ENCODE results near the gene HOXD10.

HOXD10 gene

GRCh38 chr2:176165370-176166050, 48.9 kb downstream of the HOXD10 start:
- no peak for DNase-seq

GRCh38 chr2:176166272-176166671, 49.7 kb downstream of the HOXD10 start:
- DNase-seq, result no peak

- no peak for DNase-seq
Observed at GRCh38 chr2:176167398-176167797, 50.8 kb downstream of the HOXD10 start.

- no peak for DNase-seq
Observed at GRCh38 chr2:176169181-176169580, 52.6 kb downstream of the HOXD10 start.
